KG1 (cell line): Measurements from ENCODE around the gene RGS10.
"Not testable (repeated sequence)": the region's sequence is repeated elsewhere in the genome, so short reads cannot be mapped to it uniquely, and the experiment has no call there.

Experiments
- DNase-seq: peaks from one replicate; lab custom pipeline; 2025; lab: John Stamatoyannopoulos, UW

RGS10 gene

DNA sequence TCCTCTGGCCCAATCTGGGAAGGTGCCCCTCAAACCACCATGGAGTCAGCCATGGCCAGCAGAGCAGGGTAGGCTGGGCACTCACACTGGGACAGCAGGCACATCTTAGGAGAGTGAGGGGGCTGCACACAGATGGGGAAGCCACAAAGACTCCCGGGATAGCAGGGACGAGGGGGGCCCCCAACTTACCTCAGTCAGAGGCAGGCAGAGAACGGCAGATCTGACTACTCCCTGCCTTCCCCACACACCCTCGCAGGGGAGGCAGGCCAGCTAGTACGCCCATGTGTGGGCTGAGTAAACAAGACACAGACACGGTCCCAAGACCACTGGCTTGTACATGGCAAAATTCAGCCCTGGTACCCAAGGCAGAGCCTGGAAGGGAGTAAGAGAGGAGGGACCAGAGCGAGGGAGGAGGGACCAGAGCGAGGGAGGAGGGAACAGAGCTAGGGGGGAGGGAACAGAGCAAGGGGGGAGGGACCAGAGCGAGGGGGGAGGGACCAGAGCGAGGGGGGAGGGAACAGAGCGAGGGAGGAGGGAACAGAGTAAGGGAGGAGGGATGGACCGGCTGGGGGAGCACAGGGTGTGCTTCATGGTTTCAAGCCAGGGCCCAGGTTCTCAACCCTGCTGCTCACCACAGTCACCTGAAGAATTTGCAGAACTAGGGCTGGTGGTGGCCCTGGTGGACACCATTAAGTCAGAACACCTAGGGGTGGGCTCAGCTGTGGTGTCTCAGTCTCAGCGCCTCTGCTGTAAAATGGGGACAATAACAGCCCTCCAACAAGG is 73.8 kb downstream of the RGS10 start:
- DNase-seq: no peak

- DNase-seq: no peak
Observed at GRCh38 chr10:119466655-119467054, 75.9 kb downstream of the RGS10 start.

GRCh38 chr10:119466076-119466475 is 76.4 kb downstream of the RGS10 start:
- no peak for DNase-seq

GRCh38 chr10:119465085-119465484 is 77.4 kb downstream of the RGS10 start:
- no peak for DNase-seq

- not testable (repeated sequence) for DNase-seq
Observed at GRCh38 chr10:119463195-119463594, 79.3 kb downstream of the RGS10 start.

GRCh38 chr10:119462773-119463172 is 79.7 kb downstream of the RGS10 start:
- no peak for DNase-seq

DNA sequence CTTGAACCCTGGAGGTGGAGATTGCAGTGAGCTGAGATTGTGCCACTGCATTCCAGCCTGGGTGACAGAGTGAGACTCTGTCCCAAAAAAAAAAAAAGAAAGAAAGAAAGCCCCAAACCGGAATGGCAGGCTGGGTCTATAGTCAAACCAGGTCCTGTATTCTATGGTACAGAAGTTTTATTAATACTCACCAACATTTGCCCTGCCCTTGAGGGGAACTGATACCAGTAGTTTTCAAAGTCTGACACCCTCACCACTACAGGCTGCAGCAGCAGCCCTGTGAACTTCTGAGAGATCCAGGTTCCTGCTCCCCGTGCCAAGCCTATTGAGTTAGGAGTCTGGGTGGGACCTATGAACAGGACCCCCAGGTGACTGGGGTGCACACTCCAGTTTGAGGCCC is 80.6 kb downstream of the RGS10 start:
- no peak for DNase-seq

GRCh38 chr10:119461380-119461779 is 81.1 kb downstream of the RGS10 start:
- no peak for DNase-seq

DNA sequence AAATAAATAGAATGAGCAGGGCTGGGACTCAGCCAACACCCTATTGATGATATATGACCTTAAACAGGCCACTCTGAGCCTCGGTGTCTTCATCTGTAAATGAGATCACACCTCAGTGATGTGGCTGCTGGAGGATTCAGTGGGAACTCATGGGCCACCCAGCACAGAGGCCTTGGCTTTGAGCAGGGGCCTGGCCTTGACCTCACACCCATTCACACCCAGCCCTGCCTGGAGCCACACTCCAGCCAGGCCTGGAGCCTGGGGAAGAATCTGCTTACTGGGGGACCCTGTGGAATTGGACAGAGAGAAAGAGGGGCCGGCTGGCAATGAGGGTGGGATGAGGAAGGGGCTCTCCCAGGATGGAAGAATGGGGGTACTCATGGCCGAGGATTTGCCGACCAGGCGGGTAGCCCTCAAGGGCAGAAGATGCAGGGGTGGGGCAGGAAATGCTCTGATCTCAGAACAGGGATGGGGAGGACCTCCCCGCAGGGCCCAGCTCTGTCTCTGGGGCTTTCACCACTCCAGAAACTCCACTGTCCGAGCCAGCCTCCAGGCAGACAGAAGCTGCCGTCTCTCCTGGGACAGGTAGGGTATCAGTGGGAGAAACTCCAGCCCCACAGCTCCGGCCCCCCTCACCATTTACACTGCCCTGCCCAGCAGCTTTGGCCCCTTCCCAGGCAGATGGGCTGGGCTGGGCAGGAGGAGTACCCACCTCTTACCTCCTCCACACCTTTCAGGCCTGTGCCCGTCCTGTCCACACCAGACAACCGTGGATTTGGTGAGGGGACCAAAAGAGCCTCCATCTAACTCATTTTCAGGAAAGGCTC is 81.9 kb downstream of the RGS10 start:
- DNase-seq: no peak

DNA sequence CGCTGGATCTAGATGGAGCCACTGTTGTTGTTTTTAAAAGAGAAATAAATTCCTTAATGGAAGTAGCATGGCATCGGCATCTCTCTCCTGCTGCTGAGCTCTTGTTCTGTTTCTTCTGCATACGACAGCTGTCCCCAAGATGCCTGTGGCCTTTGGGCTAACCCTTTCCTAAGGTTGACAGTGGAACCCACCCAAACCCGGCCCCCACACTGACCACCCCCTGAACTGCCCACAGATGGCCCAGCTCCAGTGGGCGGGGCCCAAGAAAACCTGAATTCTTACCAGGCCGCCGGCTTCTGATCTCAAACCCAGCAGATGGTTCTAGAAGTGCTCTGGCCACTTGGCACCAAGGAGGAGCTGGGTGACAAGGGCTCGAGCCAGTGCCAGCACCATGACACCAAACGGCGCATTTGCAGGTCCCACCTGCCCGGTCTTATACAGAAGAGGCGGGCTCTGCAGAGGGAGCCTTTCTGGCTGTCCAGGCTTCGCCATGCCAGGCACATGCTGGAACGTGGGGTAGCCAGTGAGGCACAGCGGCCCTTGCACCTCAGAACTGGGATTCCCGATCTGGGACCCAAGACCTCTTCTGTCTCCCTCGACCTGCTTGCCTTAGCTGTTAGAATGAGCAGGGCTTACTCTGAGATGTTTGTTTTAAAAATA is 82.7 kb downstream of the RGS10 start:
- no peak for DNase-seq

DNA sequence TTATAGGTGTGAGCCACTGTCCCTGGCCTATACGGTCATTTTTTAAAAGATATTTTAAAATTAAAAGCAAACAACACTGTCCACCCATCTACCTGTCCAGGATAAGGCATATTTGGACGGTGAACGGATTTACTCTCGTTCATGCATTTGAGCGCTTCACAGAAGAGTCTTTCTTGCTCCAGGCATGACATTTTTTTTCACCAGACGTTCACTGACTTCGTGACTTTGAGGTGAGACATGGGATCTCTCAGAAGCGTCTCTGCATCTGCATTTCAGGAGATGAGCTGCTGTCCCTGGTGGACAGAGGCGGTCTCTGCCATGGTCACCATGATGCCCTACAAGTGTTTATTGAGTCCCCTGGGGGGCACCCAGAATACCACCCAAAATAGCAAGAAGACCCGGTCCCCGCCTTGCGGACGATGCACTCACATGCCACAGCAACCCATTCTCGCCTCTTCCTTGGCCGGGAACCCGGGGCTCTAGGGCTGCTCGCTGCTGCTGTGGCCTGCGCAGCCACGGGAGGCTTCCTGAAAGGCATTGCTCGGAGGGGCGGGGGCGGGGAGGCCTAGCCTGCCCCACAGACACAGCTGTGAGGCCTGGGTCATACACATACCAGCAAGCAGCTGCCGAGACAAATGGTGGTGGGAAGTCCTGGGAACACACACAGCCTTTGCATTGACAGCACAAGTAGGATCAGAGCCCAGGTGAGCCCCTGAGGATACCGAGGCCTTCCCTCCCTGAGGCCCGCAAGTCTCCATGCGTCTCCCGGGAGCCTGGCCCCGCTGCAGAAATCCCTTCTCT is 84.4 kb downstream of the RGS10 start:
- no peak for DNase-seq

DNA sequence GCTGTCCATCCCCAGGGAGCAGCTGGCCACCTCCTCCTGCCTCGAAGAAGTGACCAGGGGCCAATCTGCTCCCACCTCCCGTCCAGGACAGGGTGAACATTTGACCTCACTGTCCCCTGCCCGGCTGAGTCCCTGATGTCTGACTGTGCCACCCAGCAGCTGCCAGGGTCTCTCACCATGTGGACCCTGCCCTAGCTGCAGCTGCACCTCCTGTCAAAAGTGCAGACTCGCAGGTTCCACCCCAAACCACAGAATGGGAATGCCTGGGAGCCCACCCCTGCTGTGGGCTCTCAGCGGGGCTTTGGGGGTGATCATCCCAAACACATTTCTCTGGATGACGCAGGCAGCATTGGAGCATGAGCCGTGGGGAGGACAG is 86.1 kb downstream of the RGS10 start:
- no peak for DNase-seq

DNA sequence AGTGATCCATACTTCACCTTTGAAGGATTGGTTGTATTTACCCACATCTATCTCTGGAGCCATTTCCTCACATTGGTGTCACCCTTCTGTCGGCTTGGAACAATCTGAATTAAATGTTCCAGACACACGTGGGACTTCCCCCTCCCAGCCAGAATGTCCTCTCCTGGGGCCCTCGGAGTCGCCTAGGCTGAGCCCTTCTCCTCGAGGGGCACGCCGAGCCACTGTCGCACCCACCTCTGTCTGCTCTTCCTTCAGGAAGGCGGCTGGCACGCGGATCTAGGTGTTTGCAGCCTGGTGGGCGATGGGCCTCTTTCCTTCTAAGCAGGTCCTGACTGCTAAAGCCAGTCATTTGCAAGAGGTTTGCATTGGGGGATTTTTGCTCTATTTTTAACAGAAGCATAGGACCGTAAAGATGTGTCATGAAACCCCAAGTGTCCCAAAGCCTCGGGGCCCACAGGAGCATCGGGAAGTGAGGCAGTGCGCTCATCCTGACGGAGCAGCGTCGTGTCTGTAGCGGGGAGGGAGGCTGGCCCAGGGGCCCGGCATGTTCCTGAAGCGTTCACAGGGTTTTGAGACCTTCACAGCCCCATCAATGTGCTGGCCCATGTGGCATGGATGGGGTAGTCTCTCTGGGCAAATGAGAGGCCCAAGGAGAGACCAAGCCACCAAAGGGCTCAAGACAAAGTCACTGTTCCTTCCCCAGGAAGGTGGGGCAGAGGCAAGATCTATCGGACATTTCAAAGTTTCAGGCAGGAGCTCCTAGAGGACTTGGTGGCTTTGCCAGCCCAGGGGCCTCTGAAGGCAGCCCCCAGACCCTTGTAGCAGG is 86.7 kb downstream of the RGS10 start:
- DNase-seq: no peak

- DNase-seq: no peak
Observed at GRCh38 chr10:119454990-119455389, 87.5 kb downstream of the RGS10 start.

DNA sequence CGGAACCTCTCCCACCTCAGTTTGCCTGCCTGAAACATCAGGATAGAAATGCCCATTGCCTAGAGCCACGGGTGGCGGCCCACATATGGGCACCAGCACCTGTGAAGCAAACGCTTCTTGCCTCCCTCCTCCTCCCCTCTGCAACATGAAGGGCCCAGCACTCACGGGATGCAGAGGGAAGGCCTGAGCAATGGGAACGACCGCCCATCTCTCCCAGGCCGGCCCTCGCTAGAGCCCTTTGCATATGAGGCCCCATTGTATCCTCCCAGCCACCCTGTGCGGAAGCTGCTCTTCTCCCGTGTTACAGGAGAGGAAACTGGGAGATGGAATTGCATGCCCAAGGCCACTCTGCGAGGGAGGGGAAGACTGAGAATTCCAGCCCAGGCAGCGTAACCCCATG is 88.2 kb downstream of the RGS10 start:
- no peak for DNase-seq

DNA sequence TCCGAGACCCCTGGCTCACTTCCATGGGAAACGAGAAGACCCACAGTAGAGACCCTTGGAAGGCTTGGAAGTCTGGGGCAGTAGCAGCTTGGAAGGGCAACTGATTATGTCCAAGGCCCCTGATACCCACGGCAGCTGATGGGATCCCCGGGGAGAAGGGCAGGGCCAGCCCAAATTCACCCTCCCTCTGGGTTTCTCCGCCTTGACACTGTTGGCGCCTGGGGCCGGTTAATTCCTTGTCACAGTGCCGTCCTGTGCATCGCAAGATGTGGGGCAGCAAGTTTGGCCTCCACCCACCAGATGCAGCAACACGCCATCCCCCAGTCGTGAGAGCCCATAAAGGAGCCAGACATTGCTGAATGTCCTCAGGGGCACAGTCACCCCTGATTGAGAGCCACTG is 89.2 kb downstream of the RGS10 start:
- no peak for DNase-seq

GRCh38 chr10:119452396-119452795 is 90.1 kb downstream of the RGS10 start:
- DNase-seq: no peak

- no peak for DNase-seq
Observed at GRCh38 chr10:119451300-119451896, 91.1 kb downstream of the RGS10 start.

GRCh38 chr10:119450606-119451299 is 91.8 kb downstream of the RGS10 start:
- DNase-seq: no peak
